ENCODE measurements around the gene GRM1.

GRM1 gene

GRCh38 chr6:146100776-146101175, 71.9 kb downstream of the GRM1 start:
- no peak for DNase-seq (ENCODE audit: low spot score)

- no peak for DNase-seq (ENCODE audit: low spot score)
Measured at GRCh38 chr6:146103416-146104072, 74.7 kb downstream of the GRM1 start.

- no peak for DNase-seq (ENCODE audit: low spot score)
Measured at GRCh38 chr6:146106532-146106931, 77.7 kb downstream of the GRM1 start.

- no peak for DNase-seq (ENCODE audit: low spot score)
Measured at GRCh38 chr6:146110990-146111389, 82.1 kb downstream of the GRM1 start.

- DNase-seq (ENCODE audit: low spot score) = no peak
Measured at GRCh38 chr6:146111881-146112450, 83.1 kb downstream of the GRM1 start.

GRCh38 chr6:146113084-146113623, 84.3 kb downstream of the GRM1 start:
- DNase-seq (ENCODE audit: low spot score) = no peak

GRCh38 chr6:146123616-146124015, 94.8 kb downstream of the GRM1 start:
- no peak for DNase-seq (ENCODE audit: low spot score)

GRCh38 chr6:146127447-146128215, 98.8 kb downstream of the GRM1 start:
- no peak for DNase-seq (ENCODE audit: low spot score)

GRCh38 chr6:146133866-146134265, 105.0 kb downstream of the GRM1 start:
- no peak for DNase-seq (ENCODE audit: low spot score)

GRCh38 chr6:146135167-146135566, 106.3 kb downstream of the GRM1 start:
- no peak for DNase-seq (ENCODE audit: low spot score)

- no peak for DNase-seq (ENCODE audit: low spot score)
Measured at GRCh38 chr6:146146836-146147235, 118.0 kb downstream of the GRM1 start.

- no peak for DNase-seq (ENCODE audit: low spot score)
Measured at GRCh38 chr6:146149770-146150169, 120.9 kb downstream of the GRM1 start.

- no peak for DNase-seq (ENCODE audit: low spot score)
Measured at GRCh38 chr6:146153040-146153758, 124.3 kb downstream of the GRM1 start.

- no peak for DNase-seq (ENCODE audit: low spot score)
Measured at GRCh38 chr6:146154197-146154596, 125.3 kb downstream of the GRM1 start.

GRCh38 chr6:146161664-146162063, 132.8 kb downstream of the GRM1 start:
- DNase-seq (ENCODE audit: low spot score) = no peak

GRCh38 chr6:146169872-146170271, 141.0 kb downstream of the GRM1 start:
- DNase-seq (ENCODE audit: low spot score) = no peak

- DNase-seq (ENCODE audit: low spot score) = no peak
Measured at GRCh38 chr6:146177785-146178184, 148.9 kb downstream of the GRM1 start.

GRCh38 chr6:146183831-146184230, 155.0 kb downstream of the GRM1 start:
- DNase-seq (ENCODE audit: low spot score) = no peak

GRCh38 chr6:146184701-146185100, 155.8 kb downstream of the GRM1 start:
- DNase-seq (ENCODE audit: low spot score) = no peak

- DNase-seq (ENCODE audit: low spot score) = no peak
Measured at GRCh38 chr6:146189131-146189530, 160.3 kb downstream of the GRM1 start.

- no peak for DNase-seq (ENCODE audit: low spot score)
Measured at GRCh38 chr6:146190581-146190980, 161.7 kb downstream of the GRM1 start.

GRCh38 chr6:146191166-146191565, 162.3 kb downstream of the GRM1 start:
- DNase-seq (ENCODE audit: low spot score) = no peak
